Lower lobe of right lung (tissue), 2 donors: ENCODE data around the gene TRIP12. TPM values are rescaled to one million over a fixed set of nuclear protein-coding genes. Genes with fewer than 3 reads are reported as not detected.
"Not testable (repeated sequence)": the region's sequence is repeated elsewhere in the genome, so short reads cannot be mapped to it uniquely, and the experiment has no call there.

ENCODE experiments used
- ATAC-seq, 2 donors: fragments of 200-7000 bp; cut with Tn5 transposase; one replicate each; pipeline ENCODE4 v1.9.1; 2020 to 2022; ENCODE audit warnings: mild to moderate bottlenecking in 2 of 2, moderate library complexity in 2 of 2
- DNase-seq: peaks from one replicate; pipeline ENCODE4 v3.0.0-alpha.2; 2020
- H3K27ac ChIP-seq: fragments of 200-600 bp; one replicate; pipeline ENCODE4 v1.8.0; 2022
- H3K27me3 ChIP-seq: fragments of 200-600 bp; one replicate; pipeline ENCODE4 v1.8.0; 2022; ENCODE audit warnings: low read depth
- H3K36me3 ChIP-seq: fragments of 200-600 bp; one replicate; pipeline ENCODE4 v1.8.0; 2022; ENCODE audit warnings: mild to moderate bottlenecking
- H3K4me1 ChIP-seq: fragments of 200-600 bp; one replicate; pipeline ENCODE4 v1.8.0; 2022
- H3K4me3 ChIP-seq: fragments of 200-600 bp; one replicate; pipeline ENCODE4 v1.8.0; 2022; ENCODE audit warnings: mild to moderate bottlenecking
- H3K9me3 ChIP-seq: fragments of 200-600 bp; one replicate; pipeline ENCODE4 v1.8.0; 2022
- CTCF ChIP-seq: fragments of 200-600 bp; IDR thresholded peaks from one replicate; pipeline ENCODE4 v1.8.0; 2022; ENCODE audit warnings: antibody characterized with exemption, mild to moderate bottlenecking
- intact Hi-C: fragments of 100-400 bp; cut with DNase I; formaldehyde crosslinking; loops from one replicate; pipeline ENCODE4 v1.11.0; 2022
- total RNA-seq: library from RNA; stranded (reverse); fragmentation: NEBNext Ultra II Directional; extraction: Animal tissue kit (Norgen Biotek cat#: 25700); gene quantifications from one replicate; pipeline ENCODE4 v1.2.1, GENCODE V29; 2021
- donor health status: DM: no; HTN: yes; CAD: no; lungs with severe emphysema.

The TRIP12 gene
- total RNA-seq, 1 donor from 2014 or later: 229 TPM

GRCh38 chr2:229836847-229837246 lies 85.0 kb downstream of the TRIP12 start:
- ATAC-seq (no peak), DNase-seq (no peak)
- intact Hi-C loops: no loop called here
- no peaks in the 10 kb centered on the region for H3K27me3 ChIP-seq
- H3K27ac ChIP-seq: no peak overlapping the region
- H3K4me3 ChIP-seq: no peak overlapping the region
- peaks cover 76% of the 10 kb centered on the region for H3K36me3 ChIP-seq
- H3K4me1 ChIP-seq: no peaks in the 10 kb centered on the region
- no peaks in the 10 kb centered on the region for H3K9me3 ChIP-seq
- TF ChIP-seq CTCF: no peak

- H3K9me3 ChIP-seq: no peaks in the 10 kb centered on the region
- TF ChIP-seq CTCF: no peak
- H3K27me3 ChIP-seq: no peaks in the 10 kb centered on the region
- no peak overlapping the region for H3K27ac ChIP-seq
- H3K4me3 ChIP-seq: no peak overlapping the region
- ATAC-seq (no peak), DNase-seq (no peak)
- H3K4me1 ChIP-seq: no peaks in the 10 kb centered on the region
- intact Hi-C loops: no loop called here
- H3K36me3 ChIP-seq: peaks cover 73% of the 10 kb centered on the region
Measured at GRCh38 chr2:229835596-229836283, 86.1 kb downstream of the TRIP12 start.

- intact Hi-C loops, H3K27ac ChIP-seq, H3K27me3 ChIP-seq, H3K4me3 ChIP-seq, H3K9me3 ChIP-seq, DNase-seq, H3K4me1 ChIP-seq, ATAC-seq: not testable (repeated sequence)
- peaks cover 73% of the 10 kb centered on the region for H3K36me3 ChIP-seq
Measured at GRCh38 chr2:229834368-229834767, 87.4 kb downstream of the TRIP12 start.

GRCh38 chr2:229832510-229832898 lies 89.3 kb downstream of the TRIP12 start:
- H3K9me3 ChIP-seq: no peaks in the 10 kb centered on the region
- DNase-seq (no peak), ATAC-seq (no peak)
- no peaks in the 10 kb centered on the region for H3K4me1 ChIP-seq
- no peak overlapping the region for H3K27ac ChIP-seq
- intact Hi-C loops: no loop called here
- H3K27me3 ChIP-seq: no peaks in the 10 kb centered on the region
- TF ChIP-seq CTCF: no peak
- H3K36me3 ChIP-seq: peaks cover 75% of the 10 kb centered on the region
- H3K4me3 ChIP-seq: no peak overlapping the region

- intact Hi-C loops: no loop called here
- H3K36me3 ChIP-seq: peaks cover 75% of the 10 kb centered on the region
- DNase-seq: no peak
- no peaks in the 10 kb centered on the region for H3K27me3 ChIP-seq
- no peak overlapping the region for H3K4me3 ChIP-seq
- no peak overlapping the region for H3K27ac ChIP-seq
- TF ChIP-seq CTCF: no peak
- H3K4me1 ChIP-seq: no peaks in the 10 kb centered on the region
- ATAC-seq: no peak
- H3K9me3 ChIP-seq: no peaks in the 10 kb centered on the region
Measured at GRCh38 chr2:229831805-229832509, 89.9 kb downstream of the TRIP12 start.

- no peak overlapping the region for H3K27ac ChIP-seq
- no peaks in the 10 kb centered on the region for H3K4me1 ChIP-seq
- ATAC-seq (no peak), DNase-seq (no peak)
- H3K4me3 ChIP-seq: no peak overlapping the region
- intact Hi-C loops: no loop called here
- TF ChIP-seq CTCF: no peak
- peaks cover 86% of the 10 kb centered on the region for H3K36me3 ChIP-seq
- no peaks in the 10 kb centered on the region for H3K9me3 ChIP-seq
- H3K27me3 ChIP-seq: no peaks in the 10 kb centered on the region
Measured at GRCh38 chr2:229825476-229825875, 96.3 kb downstream of the TRIP12 start.
